ENCODE measurements around the gene LHX6.

Gene LHX6

DNA sequence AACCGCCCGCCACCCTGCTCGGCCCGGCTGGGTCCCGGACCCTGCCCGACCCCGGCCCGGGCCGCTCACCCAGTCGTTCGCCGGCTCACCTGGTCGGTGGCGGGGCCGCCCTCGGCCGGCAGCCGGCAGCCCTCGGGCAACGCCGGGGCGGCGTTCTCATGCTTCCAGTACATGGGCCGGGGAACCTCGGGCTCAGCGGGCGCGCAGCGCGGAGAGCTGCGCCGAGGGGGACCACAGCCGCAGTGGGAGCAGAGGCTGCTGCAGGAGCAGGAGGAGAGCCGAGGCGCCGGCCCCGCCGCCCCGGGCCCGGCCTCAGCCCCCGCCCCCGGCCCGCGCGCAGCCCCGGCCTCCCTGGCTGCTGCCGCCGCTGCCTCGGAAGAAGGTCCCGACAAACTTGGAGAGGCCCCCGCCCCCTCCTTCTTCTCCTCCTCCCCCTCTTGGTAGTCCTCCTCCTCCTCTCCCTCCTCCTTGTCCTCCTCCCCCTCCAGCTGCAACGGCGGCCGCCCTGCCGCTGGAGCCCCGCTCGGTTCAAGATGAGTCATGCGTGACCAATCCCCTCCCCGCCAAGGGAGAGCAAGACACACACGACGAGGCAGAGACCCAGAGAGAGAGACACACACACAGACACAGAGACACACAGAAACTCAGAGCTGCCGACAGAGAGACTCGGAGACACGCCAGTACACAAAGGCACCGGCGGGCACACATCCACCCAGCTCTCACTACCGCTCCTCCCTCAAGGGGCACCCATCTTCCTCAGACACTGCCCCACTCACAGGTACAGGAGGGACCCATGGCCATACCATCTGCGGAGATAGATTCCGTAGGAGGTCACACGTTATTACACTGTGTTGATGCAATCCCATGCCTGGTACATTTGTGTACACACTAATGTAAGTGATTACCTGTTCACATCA lies at the start of gene LHX6:
TSS of gene LHX6 (minus strand) at position 390 of the 917 bp plus-strand sequence. CDS start at position 173, 217 bp downstream.
- peak within 1 kb of the TSS; percentile 23 to 40 (median 31) for H3K4me3 ChIP-seq
- peak within 1 kb of the TSS in 2 of 21 experiments; percentile 19 to 50 for H3K27ac ChIP-seq

DNA sequence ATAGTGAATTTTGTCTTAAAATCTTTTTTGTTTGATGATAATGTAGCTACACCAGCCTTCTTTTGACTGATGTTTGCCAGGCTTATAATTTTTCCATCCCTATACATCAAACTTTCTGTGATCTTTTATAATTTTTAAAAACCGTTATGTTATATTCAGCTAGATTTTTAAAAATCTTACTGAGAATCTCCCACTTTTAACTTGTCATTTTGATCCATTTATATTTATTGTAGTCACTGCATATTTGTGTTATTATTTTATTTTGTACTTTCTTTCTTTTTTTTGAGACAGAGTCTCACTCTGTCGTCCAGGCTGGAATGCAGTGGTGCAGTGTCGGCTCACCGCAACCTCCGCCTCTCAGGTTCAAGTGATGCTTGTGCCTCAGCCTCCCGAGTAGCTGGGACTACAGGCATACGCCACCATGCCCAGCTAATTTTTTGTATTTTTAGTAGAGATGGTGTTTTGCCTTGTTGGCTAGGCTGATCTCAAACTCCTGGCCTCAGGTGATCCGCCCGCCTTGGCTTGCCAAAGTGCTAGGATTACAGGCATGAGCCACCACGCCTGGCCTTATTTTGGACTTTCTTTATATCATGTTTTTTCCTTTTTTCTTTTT lies 48.6 kb upstream of the LHX6 start:
- Histone ChIP-seq H3K27ac (no peak overlapping the region), H3K4me3 (no peak overlapping the region)

- no peak overlapping the region for H3K27ac ChIP-seq
These were observed 47.3 kb upstream of the LHX6 start for GRCh38 chr9:122276096-122276495.

DNA sequence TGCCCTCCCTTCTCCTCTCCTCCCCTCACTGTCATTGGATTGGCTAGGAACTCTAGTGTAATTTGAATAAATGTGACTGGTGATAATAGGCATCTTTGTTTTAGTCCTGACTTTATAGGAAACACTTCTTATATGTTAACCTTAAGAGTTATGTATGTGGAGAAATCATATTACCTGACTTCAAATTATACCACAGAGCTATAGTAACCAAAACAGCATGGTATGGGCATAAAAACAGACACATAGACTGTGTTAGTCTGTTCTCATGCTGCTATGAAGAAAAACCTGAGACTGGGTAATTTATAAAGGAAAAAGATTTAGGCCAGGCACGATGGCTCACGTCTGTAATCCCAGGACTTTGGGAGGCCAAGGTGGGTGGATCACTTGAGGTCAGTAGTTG lies 45.3 kb upstream of the LHX6 start:
- Histone ChIP-seq H3K4me3 (no peak overlapping the region), H3K27ac (no peak overlapping the region)

More at GRCh38 chr9:122276096-122276495, 47.3 kb upstream of the LHX6 start:
- no peak overlapping the region for H3K4me3 ChIP-seq

- Histone ChIP-seq H3K27ac (no peak overlapping the region), H3K4me3 (no peak overlapping the region)
These were observed 39.5 kb upstream of the LHX6 start for GRCh38 chr9:122268041-122268814.

DNA sequence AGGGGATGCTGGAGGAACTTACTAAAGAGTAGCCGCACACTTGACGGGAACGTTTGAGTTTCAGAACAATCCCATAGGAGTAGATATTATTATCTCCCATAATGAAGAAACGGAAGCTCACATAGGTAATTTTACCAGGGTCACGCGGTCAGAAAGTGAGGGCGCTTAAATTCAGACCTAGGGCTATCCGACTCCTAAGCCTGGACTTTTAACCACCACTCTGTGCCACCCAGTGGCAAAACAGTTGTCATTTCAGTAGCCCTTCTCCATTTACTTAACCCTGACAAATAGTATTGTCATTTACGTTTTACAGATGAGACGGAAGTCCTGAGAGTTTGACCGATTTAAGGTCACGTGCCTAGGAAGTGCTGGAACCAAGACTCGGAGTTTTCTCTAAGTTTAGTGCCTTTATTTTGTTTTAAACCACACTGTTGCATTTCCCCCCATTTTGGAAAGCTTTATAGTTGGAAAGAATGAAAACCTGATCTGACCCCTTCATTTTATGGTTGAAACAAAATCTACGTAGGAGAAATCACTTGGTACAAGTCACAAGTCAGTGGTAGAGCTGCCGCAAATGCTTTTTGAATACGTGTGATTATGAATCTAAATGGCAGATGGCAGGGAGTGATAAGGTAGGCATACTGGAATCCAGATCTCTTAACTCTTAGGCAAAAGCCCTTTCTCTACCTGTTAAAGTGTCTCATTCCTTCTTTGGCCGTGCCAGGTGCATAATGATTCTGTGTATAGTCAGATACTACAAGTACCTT lies 36.6 kb upstream of the LHX6 start:
- H3K27ac ChIP-seq: peak overlapping the region; percentile 64 to 99 (median 93)
- H3K4me3 ChIP-seq: peak overlapping the region; percentile 62 to 88 (median 67)

- peak within 1 kb of the TSS; percentile 64 to 99 (median 93) for H3K27ac ChIP-seq
- peak within 1 kb of the TSS; percentile 62 to 88 (median 67) for H3K4me3 ChIP-seq
These were observed 35.8 kb upstream of the LHX6 start, which contains the start of the genes MRRF and RBM18 for GRCh38 chr9:122264360-122265148. MRRF (plus strand) TSS chr9:122264882; CDS start chr9:122270892, 6,010 bp downstream. RBM18 (minus strand) TSS chr9:122264840; CDS start chr9:122261492, 3,348 bp downstream.

- Histone ChIP-seq H3K4me3 (peak overlapping the region; percentile 62 to 88 (median 67)), H3K27ac (peak overlapping the region in 20 of 21 experiments; percentile 73 to 99 (median 93))
These were observed 35.1 kb upstream of the LHX6 start for GRCh38 chr9:122263699-122264349.

GRCh38 chr9:122262073-122262472 lies 33.3 kb upstream of the LHX6 start:
- H3K4me3 ChIP-seq: no peak overlapping the region
- H3K27ac ChIP-seq: peak overlapping the region in 1 of 21 experiments; percentile 23

DNA sequence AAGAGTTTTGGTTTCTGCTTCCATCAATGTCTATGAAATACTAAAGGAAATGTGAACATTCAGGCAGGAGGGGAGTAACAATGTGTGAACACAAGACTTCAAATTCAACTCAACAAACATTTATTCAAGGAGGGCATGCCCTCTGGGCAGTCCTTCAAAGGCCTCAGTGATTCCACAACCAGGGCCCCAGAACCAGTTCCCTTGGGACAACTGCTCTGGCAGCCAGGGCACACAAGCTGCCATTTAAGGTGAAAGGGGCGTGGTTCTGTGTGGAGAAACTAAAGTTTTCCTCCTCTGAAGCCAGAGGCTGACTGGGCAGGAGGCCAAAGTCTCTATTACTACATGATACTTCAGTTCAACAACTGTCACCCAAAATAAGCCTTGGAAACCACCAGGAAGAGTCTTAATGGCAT lies 32.7 kb upstream of the LHX6 start:
- H3K27ac ChIP-seq: peak overlapping the region in 1 of 21 experiments; percentile 23
- no peak overlapping the region for H3K4me3 ChIP-seq

GRCh38 chr9:122258886-122259415 lies 30.2 kb upstream of the LHX6 start:
- H3K4me3 ChIP-seq: no peak overlapping the region
- H3K27ac ChIP-seq: no peak overlapping the region

DNA sequence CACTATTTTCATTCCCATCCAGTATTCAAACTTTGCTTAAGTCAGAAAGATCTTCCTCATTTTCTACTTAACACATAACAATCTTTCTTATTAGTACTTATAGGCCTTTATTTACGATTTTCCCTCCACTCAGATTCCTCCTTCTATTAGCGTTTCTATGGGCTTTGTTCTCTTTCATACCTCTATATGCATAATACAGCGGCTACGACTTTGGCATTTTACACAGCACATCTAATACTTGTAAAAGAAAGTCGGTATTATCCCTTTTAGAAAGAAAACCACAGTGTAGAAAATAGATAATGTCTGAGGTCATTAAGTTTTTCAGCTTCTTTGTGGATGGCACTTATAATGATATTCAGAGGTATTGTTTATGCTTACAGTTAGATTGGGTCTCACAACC lies 27.4 kb upstream of the LHX6 start:
- no peak overlapping the region for H3K27ac ChIP-seq

GRCh38 chr9:122254761-122255160 lies 26.0 kb upstream of the LHX6 start:
- Histone ChIP-seq H3K27ac (peak overlapping the region in 2 of 21 experiments; percentile 14 to 49), H3K4me3 (no peak overlapping the region)

More for the DNA sequence above, 27.4 kb upstream of the LHX6 start:
- H3K4me3 ChIP-seq: no peak overlapping the region

GRCh38 chr9:122252796-122253195 lies 24.0 kb upstream of the LHX6 start:
- H3K27ac ChIP-seq: peak overlapping the region in 3 of 21 experiments; percentile 2 to 59 (median 14)
- no peak overlapping the region for H3K4me3 ChIP-seq

DNA sequence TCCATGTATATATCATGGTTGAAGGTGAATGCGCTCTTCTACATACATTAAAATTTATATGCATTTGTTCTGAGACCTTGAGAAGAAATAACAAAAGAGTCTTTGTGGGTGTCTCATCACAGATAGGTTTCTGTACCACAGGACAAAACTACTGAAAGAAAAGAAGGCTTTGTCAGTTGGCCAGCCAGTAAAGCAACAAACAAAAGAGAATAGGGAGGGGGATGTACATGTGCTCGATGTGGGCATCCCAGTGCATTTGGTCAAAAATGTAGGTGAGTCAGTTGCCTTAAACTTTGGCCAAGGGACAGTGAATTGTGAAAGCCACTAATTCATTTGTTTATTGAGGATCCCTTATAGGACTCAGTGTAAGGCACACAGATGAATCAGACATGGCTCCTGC lies 22.6 kb upstream of the LHX6 start:
- no peak overlapping the region for H3K27ac ChIP-seq
- no peak overlapping the region for H3K4me3 ChIP-seq

DNA sequence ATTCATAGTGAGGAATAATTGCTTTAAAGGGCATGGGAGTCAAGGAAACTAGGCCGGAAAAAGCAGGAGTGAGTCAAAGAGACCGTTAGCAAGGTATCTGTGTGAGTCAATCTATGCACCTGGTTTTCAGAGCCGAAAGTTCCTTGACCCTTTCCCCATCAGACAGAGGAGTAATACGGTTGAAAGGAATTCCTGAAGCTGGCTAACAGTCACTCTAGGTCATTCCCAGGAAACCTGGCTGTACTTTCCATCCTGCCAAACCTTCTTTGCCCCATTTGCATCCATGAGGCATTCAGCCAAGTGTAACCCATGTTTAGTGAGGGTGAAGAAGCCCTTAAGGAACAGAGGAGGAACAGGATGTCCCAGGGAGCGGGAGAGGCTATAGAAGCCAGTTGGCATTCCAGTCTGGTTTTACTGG lies 19.7 kb upstream of the LHX6 start:
- H3K27ac ChIP-seq: no peak overlapping the region
- H3K4me3 ChIP-seq: no peak overlapping the region

GRCh38 chr9:122246666-122247065 lies 17.9 kb upstream of the LHX6 start:
- Histone ChIP-seq H3K4me3 (no peak overlapping the region), H3K27ac (no peak overlapping the region)

Data from skin epidermis (tissue), 12 donors.